ENCODE measurements around the gene ASXL3. TPM values are rescaled to one million over a fixed set of nuclear protein-coding genes. Genes with fewer than 3 reads are reported as not detected.

Gene ASXL3
- total and polyA plus RNA-seq, 2 donors (not counting 1 experiment from before 2014, with no cell fraction given) = 0.02 TPM; not detected in 1

DNA sequence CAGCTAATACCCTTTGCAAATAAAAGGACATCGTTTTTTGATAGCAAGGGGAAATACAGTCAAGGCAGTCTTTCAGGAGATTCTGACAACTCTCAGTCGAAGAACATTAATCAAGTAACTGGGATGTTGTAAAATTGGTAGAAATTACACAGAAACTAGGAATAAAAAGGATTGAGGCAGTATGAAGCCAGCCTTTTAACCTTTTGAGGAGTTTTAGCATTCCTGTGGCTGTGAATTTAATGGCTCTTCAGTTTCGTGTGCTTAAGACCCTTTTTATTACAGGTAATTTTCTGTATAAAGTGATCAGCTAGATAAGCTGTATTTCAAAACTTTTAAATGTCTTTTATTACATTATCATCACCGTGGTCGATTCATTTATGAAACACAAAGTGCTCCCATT is 91.6 kb downstream of the ASXL3 start:
- intact Hi-C loops (cut with micrococcal nuclease) = no loop called here

DNA sequence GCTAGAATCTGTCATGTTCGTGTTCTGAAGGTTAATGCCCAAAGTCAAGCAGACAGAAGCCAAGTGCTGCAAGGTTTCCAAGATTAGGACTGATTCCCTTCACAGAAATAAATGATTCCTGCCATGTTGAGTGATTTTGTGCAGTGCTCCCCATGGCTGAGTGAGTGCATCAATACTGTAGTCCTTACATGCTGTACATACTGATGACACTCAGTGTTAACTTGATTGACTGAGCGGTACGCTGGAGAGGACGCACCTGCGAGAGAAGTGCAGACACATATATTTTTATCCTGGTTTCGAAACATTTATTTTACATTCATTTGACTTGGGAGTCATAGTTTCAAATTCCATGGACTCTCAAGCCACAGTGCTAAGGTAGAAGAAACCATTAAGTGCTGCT is 92.0 kb downstream of the ASXL3 start:
- no peak overlapping the region for H3K4me2 ChIP-seq (replicated peaks; ENCODE audit: low read depth, low read length, poor library complexity, severe bottlenecking)

More for the DNA sequence above, 91.6 kb downstream of the ASXL3 start:
- H3K27ac Mint-ChIP-seq = no peak overlapping the region
- ChIA-PET CTCF (no interaction called here), POLR2A (no interaction called here)
- no peaks in the 10 kb centered on the region for H3K4me1 Mint-ChIP-seq
- H3K27me3 ChIP-seq (replicated peaks in 1 of 4; ENCODE audit: control extremely low read depth in 1 of 4, control insufficient read depth in 3 of 4, insufficient read depth in 4 of 4, low read length in 3 of 4) = no peaks in the 10 kb centered on the region
- H4K20me1 ChIP-seq (ENCODE audit: control insufficient read depth, insufficient read depth, low read length, poor library complexity, severe bottlenecking) = no peaks in the 10 kb centered on the region
- H3K27ac ChIP-seq (ENCODE audit: low read length in 2 of 2) = no peak overlapping the region
- TF ChIP-seq, protein P1, sequence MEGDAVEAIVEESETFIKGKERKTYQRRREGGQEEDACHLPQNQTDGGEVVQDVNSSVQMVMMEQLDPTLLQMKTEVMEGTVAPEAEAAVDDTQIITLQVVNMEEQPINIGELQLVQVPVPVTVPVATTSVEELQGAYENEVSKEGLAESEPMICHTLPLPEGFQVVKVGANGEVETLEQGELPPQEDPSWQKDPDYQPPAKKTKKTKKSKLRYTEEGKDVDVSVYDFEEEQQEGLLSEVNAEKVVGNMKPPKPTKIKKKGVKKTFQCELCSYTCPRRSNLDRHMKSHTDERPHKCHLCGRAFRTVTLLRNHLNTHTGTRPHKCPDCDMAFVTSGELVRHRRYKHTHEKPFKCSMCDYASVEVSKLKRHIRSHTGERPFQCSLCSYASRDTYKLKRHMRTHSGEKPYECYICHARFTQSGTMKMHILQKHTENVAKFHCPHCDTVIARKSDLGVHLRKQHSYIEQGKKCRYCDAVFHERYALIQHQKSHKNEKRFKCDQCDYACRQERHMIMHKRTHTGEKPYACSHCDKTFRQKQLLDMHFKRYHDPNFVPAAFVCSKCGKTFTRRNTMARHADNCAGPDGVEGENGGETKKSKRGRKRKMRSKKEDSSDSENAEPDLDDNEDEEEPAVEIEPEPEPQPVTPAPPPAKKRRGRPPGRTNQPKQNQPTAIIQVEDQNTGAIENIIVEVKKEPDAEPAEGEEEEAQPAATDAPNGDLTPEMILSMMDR (IDR thresholded peaks at IDR 0.05) = no peak
- no peak for TF ChIP-seq EZH2 (IDR thresholded peaks at IDR 0.05; ENCODE audit: borderline replicate concordance, insufficient read depth, low read depth, low read length, poor library complexity, severe bottlenecking)
- no peaks in the 10 kb centered on the region for H3K36me3 ChIP-seq (replicated peaks in 1 of 2; ENCODE audit: control extremely low read depth in 1 of 2, control insufficient read depth in 1 of 2, extremely low read depth in 1 of 2, insufficient read depth in 2 of 2, low read length in 1 of 2)
- no peaks in the 10 kb centered on the region for H3K4me1 ChIP-seq (ENCODE audit: control insufficient read depth in 2 of 2, insufficient read depth in 2 of 2, low read length in 2 of 2)
- no peaks in the 10 kb centered on the region for H3K27me3 Mint-ChIP-seq
- no peaks in the 10 kb centered on the region for H3K79me2 ChIP-seq (ENCODE audit: control insufficient read depth, insufficient read depth, low read length)
- DNase-seq = no peak
- H3K4me2 ChIP-seq (replicated peaks; ENCODE audit: low read depth, low read length, poor library complexity, severe bottlenecking) = no peak overlapping the region
- no peak overlapping the region for H2AFZ ChIP-seq (ENCODE audit: insufficient read depth, low read depth, low read length, poor library complexity, severe bottlenecking)
- no peak overlapping the region for H3K4me3 ChIP-seq (ENCODE audit: control extremely low read depth in 1 of 5, extremely low read depth in 1 of 5, insufficient read depth in 1 of 5, low read depth in 2 of 5, low read length in 4 of 5)
- no peaks in the 10 kb centered on the region for H3K9me3 ChIP-seq (ENCODE audit: control extremely low read depth in 1 of 3, control insufficient read depth in 2 of 3, insufficient read depth in 1 of 3, low read length in 2 of 3)
- no peaks in the 10 kb centered on the region for H3K9me3 Mint-ChIP-seq (ENCODE audit: insufficient read depth)
- no peak overlapping the region for H3K9ac ChIP-seq (ENCODE audit: low read length)
- no peak overlapping the region for H3K4me3 Mint-ChIP-seq
- ATAC-seq (ENCODE audit: low read depth) = no peak
- 100% methylated on average over 1 of the region's 5 CpGs for WGBS (ENCODE audit: insufficient coverage)

More for the DNA sequence above, 92.0 kb downstream of the ASXL3 start:
- TF ChIP-seq EZH2 (IDR thresholded peaks at IDR 0.05; ENCODE audit: borderline replicate concordance, insufficient read depth, low read depth, low read length, poor library complexity, severe bottlenecking) = no peak
- TF ChIP-seq, protein P1 (IDR thresholded peaks at IDR 0.05) = no peak
- ChIA-PET CTCF (no interaction called here), POLR2A (no interaction called here)
- no peak overlapping the region for H3K27ac Mint-ChIP-seq
- intact Hi-C loops (cut with micrococcal nuclease) = no loop called here
- Histone ChIP-seq H3K9me3 (ENCODE audit: control extremely low read depth in 1 of 3, control insufficient read depth in 2 of 3, insufficient read depth in 1 of 3, low read length in 2 of 3) (no peaks in the 10 kb centered on the region), H3K4me1 (ENCODE audit: control insufficient read depth in 2 of 2, insufficient read depth in 2 of 2, low read length in 2 of 2) (no peaks in the 10 kb centered on the region), H3K27ac (ENCODE audit: low read length in 2 of 2) (no peak overlapping the region), H4K20me1 (ENCODE audit: control insufficient read depth, insufficient read depth, low read length, poor library complexity, severe bottlenecking) (no peaks in the 10 kb centered on the region), H3K9ac (ENCODE audit: low read length) (no peak overlapping the region), H3K79me2 (ENCODE audit: control insufficient read depth, insufficient read depth, low read length) (no peaks in the 10 kb centered on the region), H3K27me3 (replicated peaks in 1 of 4; ENCODE audit: control extremely low read depth in 1 of 4, control insufficient read depth in 3 of 4, insufficient read depth in 4 of 4, low read length in 3 of 4) (no peaks in the 10 kb centered on the region), H3K36me3 (replicated peaks in 1 of 2; ENCODE audit: control extremely low read depth in 1 of 2, control insufficient read depth in 1 of 2, extremely low read depth in 1 of 2, insufficient read depth in 2 of 2, low read length in 1 of 2) (no peaks in the 10 kb centered on the region), H3K4me3 (ENCODE audit: control extremely low read depth in 1 of 5, extremely low read depth in 1 of 5, insufficient read depth in 1 of 5, low read depth in 2 of 5, low read length in 4 of 5) (no peak overlapping the region), H2AFZ (ENCODE audit: insufficient read depth, low read depth, low read length, poor library complexity, severe bottlenecking) (no peak overlapping the region)
- DNase-seq (no peak), ATAC-seq (ENCODE audit: low read depth) (no peak)
- WGBS (ENCODE audit: insufficient coverage) = 96% methylated on average over 5 of the region's 6 CpGs
- H3K27me3 Mint-ChIP-seq = no peaks in the 10 kb centered on the region
- no peak overlapping the region for H3K4me3 Mint-ChIP-seq
- H3K9me3 Mint-ChIP-seq (ENCODE audit: insufficient read depth) = no peaks in the 10 kb centered on the region
- H3K4me1 Mint-ChIP-seq = no peaks in the 10 kb centered on the region
